ENCODE measurements around the gene FAM229B. TPM values are rescaled to one million over a fixed set of nuclear protein-coding genes. Genes with fewer than 3 reads are reported as not detected.

The FAM229B gene
- total RNA-seq, 2 donors from 2014 or later: 21.0 to 24.3 TPM

DNA sequence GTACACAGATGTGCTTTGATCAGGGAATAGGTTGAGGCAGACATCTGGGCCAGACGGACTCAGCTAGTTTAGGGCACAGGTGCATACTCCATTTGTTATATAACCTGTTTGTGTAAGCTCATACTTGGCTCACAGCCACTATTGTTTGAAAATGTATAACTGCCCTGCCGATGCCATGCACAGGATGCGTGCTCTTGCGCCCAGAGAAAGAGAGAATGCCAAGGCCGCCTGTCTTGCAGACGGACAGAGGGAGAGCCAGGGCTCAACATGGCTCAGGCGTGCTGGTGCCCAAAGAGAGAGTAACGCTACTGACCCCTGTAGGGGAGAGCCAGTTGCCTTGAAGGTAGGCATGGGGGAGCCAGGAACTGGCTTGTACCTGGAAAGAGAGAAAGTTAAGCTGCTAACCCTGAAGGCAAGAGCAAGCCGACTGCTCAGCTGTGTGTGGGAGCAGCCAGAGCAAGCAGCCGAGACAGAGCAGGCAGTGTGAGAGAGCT lies 57.7 kb downstream of the FAM229B start:
- Mint-ChIP-seq H3K27me3 (ENCODE audit: insufficient read depth) (no peaks in the 10 kb centered on the region), H3K4me1 (no peaks in the 10 kb centered on the region), H3K36me3 (ENCODE audit: low read depth) (no peaks in the 10 kb centered on the region), H3K27ac (no peak overlapping the region), H3K4me3 (no peak overlapping the region), H3K9me3 (no peaks in the 10 kb centered on the region)
- Histone ChIP-seq H3K4me1 (ENCODE audit: control insufficient read depth, insufficient read depth, low read length) (no peaks in the 10 kb centered on the region), H3K27ac (ENCODE audit: low read depth, low read length) (no peak overlapping the region), H3K9ac (ENCODE audit: extremely low read depth, low read length, poor library complexity, severe bottlenecking) (no peak overlapping the region), H3K27me3 (ENCODE audit: control insufficient read depth, insufficient read depth, low read length, poor library complexity, severe bottlenecking) (no peaks in the 10 kb centered on the region), H3K9me3 (ENCODE audit: control insufficient read depth, low read length) (no peaks in the 10 kb centered on the region), H3K36me3 (ENCODE audit: control insufficient read depth, insufficient read depth, low read length) (no peaks in the 10 kb centered on the region), H3K4me3 (ENCODE audit: low read length) (no peak overlapping the region)
- peak; percentile 56 for TF ChIP-seq CTCF (conservative IDR thresholded peaks at IDR 0.05)
- WGBS, 2 experiments (ENCODE audit: insufficient coverage in 1 of 2, insufficient read length in 1 of 2): 89 to 93% methylated on average over 7 to 10 of the region's 10 CpGs
- peak; percentile 70 for DNase-seq

GRCh38 chr6:112148103-112148502 lies 60.7 kb downstream of the FAM229B start:
- H3K4me3 ChIP-seq (ENCODE audit: low read length): no peak overlapping the region
- TF ChIP-seq CTCF (conservative IDR thresholded peaks at IDR 0.05): peak; percentile 32
- no peak overlapping the region for H3K9ac ChIP-seq (ENCODE audit: extremely low read depth, low read length, poor library complexity, severe bottlenecking)
- WGBS, 2 experiments (ENCODE audit: insufficient coverage in 1 of 2, insufficient read length in 1 of 2): 82 to 92% methylated on average over 2 to 6 of the region's 6 CpGs
- H3K36me3 ChIP-seq (ENCODE audit: control insufficient read depth, insufficient read depth, low read length): no peaks in the 10 kb centered on the region
- Mint-ChIP-seq H3K27ac (no peak overlapping the region), H3K4me3 (no peak overlapping the region), H3K4me1 (no peaks in the 10 kb centered on the region), H3K36me3 (ENCODE audit: low read depth) (no peaks in the 10 kb centered on the region), H3K27me3 (ENCODE audit: insufficient read depth) (no peaks in the 10 kb centered on the region), H3K9me3 (no peaks in the 10 kb centered on the region)
- DNase-seq: no peak
- no peaks in the 10 kb centered on the region for H3K9me3 ChIP-seq (ENCODE audit: control insufficient read depth, low read length)
- H3K4me1 ChIP-seq (ENCODE audit: control insufficient read depth, insufficient read depth, low read length): no peaks in the 10 kb centered on the region
- no peak overlapping the region for H3K27ac ChIP-seq (ENCODE audit: low read depth, low read length)
- H3K27me3 ChIP-seq (ENCODE audit: control insufficient read depth, insufficient read depth, low read length, poor library complexity, severe bottlenecking): no peaks in the 10 kb centered on the region

GRCh38 chr6:112149236-112149635 lies 61.8 kb downstream of the FAM229B start:
- H3K9me3 Mint-ChIP-seq: no peaks in the 10 kb centered on the region
- H3K9me3 ChIP-seq (ENCODE audit: control insufficient read depth, low read length): no peaks in the 10 kb centered on the region
- no peak overlapping the region for H3K9ac ChIP-seq (ENCODE audit: extremely low read depth, low read length, poor library complexity, severe bottlenecking)
- H3K4me1 ChIP-seq (ENCODE audit: control insufficient read depth, insufficient read depth, low read length): no peaks in the 10 kb centered on the region
- no peaks in the 10 kb centered on the region for H3K4me1 Mint-ChIP-seq
- H3K27ac Mint-ChIP-seq: no peak overlapping the region
- H3K36me3 ChIP-seq (ENCODE audit: control insufficient read depth, insufficient read depth, low read length): no peaks in the 10 kb centered on the region
- H3K27me3 Mint-ChIP-seq (ENCODE audit: insufficient read depth): no peaks in the 10 kb centered on the region
- no peak for DNase-seq
- H3K27ac ChIP-seq (ENCODE audit: low read depth, low read length): no peak overlapping the region
- H3K36me3 Mint-ChIP-seq (ENCODE audit: low read depth): no peaks in the 10 kb centered on the region
- no peak overlapping the region for H3K4me3 Mint-ChIP-seq
- TF ChIP-seq CTCF (conservative IDR thresholded peaks at IDR 0.05): no peak
- 100% methylated on average over 1 of the region's 1 CpG; no CpG with 5 or more reads in 1 of the 2 experiments for WGBS, 2 experiments (ENCODE audit: insufficient coverage in 1 of 2, insufficient read length in 1 of 2)
- H3K27me3 ChIP-seq (ENCODE audit: control insufficient read depth, insufficient read depth, low read length, poor library complexity, severe bottlenecking): no peaks in the 10 kb centered on the region
- H3K4me3 ChIP-seq (ENCODE audit: low read length): no peak overlapping the region
